KMS-11 (cell line): ENCODE results near the gene KCNS1.

Source experiments
- H2AFZ ChIP-seq: fragments of 200-600 bp; sonication (generic); 2 replicates; pipeline ENCODE4 v1.6.1; 2016; ENCODE audit warnings: antibody characterized with exemption, mixed run types, low read depth
- H3K27ac ChIP-seq: fragments of 200-600 bp; sonication (generic); 2 replicates; pipeline ENCODE4 v1.6.1; 2016; ENCODE audit warnings: mild to moderate bottlenecking, mixed run types
- H3K27me3 ChIP-seq: fragments of 200-600 bp; sonication (generic); 2 replicates; pipeline ENCODE4 v1.6.1; 2017; ENCODE audit warnings: mild to moderate bottlenecking, low read depth, mixed run types, moderate library complexity; ENCODE audit not compliant: insufficient read depth
- H3K36me3 ChIP-seq: fragments of 200-600 bp; sonication (generic); 2 replicates; pipeline ENCODE4 v1.6.1; 2017; ENCODE audit warnings: mild to moderate bottlenecking, mixed run types; ENCODE audit not compliant: insufficient read depth
- H3K4me1 ChIP-seq: fragments of 200-600 bp; sonication (generic); 2 replicates; pipeline ENCODE4 v1.6.1; 2016; ENCODE audit warnings: mild to moderate bottlenecking, low read depth, mixed run types; ENCODE audit not compliant: poor library complexity, severe bottlenecking
- H3K4me2 ChIP-seq: fragments of 200-600 bp; sonication (generic); 2 replicates; pipeline ENCODE4 v1.7.0; 2016; ENCODE audit warnings: mild to moderate bottlenecking, mixed run types
- H3K4me3 ChIP-seq: fragments of 200-600 bp; sonication (generic); IDR thresholded peaks from 2 replicates; pipeline ENCODE4 v1.6.1; 2017; ENCODE audit warnings: low read depth, low read length, mixed read lengths; ENCODE audit not compliant: insufficient read depth
- H3K79me2 ChIP-seq: fragments of 200-600 bp; sonication (generic); 2 replicates; pipeline ENCODE4 v1.6.1; 2016; ENCODE audit warnings: low read depth, mixed run types; ENCODE audit not compliant: insufficient read depth
- H3K9ac ChIP-seq: fragments of 200-600 bp; sonication (generic); 2 replicates; pipeline ENCODE4 v1.6.1; 2016; ENCODE audit warnings: mild to moderate bottlenecking, mixed run types
- H4K20me1 ChIP-seq: fragments of 200-600 bp; sonication (generic); 2 replicates; pipeline ENCODE4 v1.6.1; 2016; ENCODE audit warnings: mild to moderate bottlenecking, mixed run types; ENCODE audit not compliant: insufficient read depth
- CTCF ChIP-seq: fragments of 200-600 bp; sonication (generic); conservative IDR thresholded peaks from 2 replicates; pipeline ENCODE4 v1.6.1; 2017; ENCODE audit warnings: low read depth, mild to moderate bottlenecking, antibody characterized with exemption, low read length, moderate library complexity, mixed read lengths

The KCNS1 gene

GRCh38 chr20:45115829-45116228 lies 14.9 kb upstream of the KCNS1 start:
- Histone ChIP-seq H3K4me3 (no peak overlapping the region), H2AFZ (no peak overlapping the region), H3K4me1 (peaks cover 9% of the 10 kb centered on the region), H3K4me2 (no peak overlapping the region), H3K27me3 (no peaks in the 10 kb centered on the region), H3K79me2 (no peaks in the 10 kb centered on the region), H4K20me1 (no peaks in the 10 kb centered on the region), H3K27ac (no peak overlapping the region), H3K36me3 (no peaks in the 10 kb centered on the region), H3K9ac (no peak overlapping the region)
- TF ChIP-seq CTCF, result no peak

- H3K36me3 ChIP-seq, result no peaks in the 10 kb centered on the region
- no peaks in the 10 kb centered on the region for H3K79me2 ChIP-seq
- H4K20me1 ChIP-seq, result no peaks in the 10 kb centered on the region
- H3K4me2 ChIP-seq, result no peak overlapping the region
- H3K4me1 ChIP-seq, result peaks cover 9% of the 10 kb centered on the region
- no peaks in the 10 kb centered on the region for H3K27me3 ChIP-seq
- TF ChIP-seq CTCF, result no peak
- no peak overlapping the region for H3K27ac ChIP-seq
- H3K9ac ChIP-seq, result no peak overlapping the region
- no peak overlapping the region for H2AFZ ChIP-seq
- no peak overlapping the region for H3K4me3 ChIP-seq
Measured at GRCh38 chr20:45115386-45115774, 14.5 kb upstream of the KCNS1 start.

GRCh38 chr20:45114465-45115385 lies 13.8 kb upstream of the KCNS1 start, which contains the start of gene WFDC5:
WFDC5 (minus strand) TSS chr20:45115174; CDS start chr20:45115083, 91 bp downstream.
- no peak within 1 kb of the TSS for H3K4me3 ChIP-seq
- no peaks in the 10 kb centered on the region for H3K36me3 ChIP-seq
- no peak within 1 kb of the TSS for H2AFZ ChIP-seq
- no peaks in the 10 kb centered on the region for H4K20me1 ChIP-seq
- H3K79me2 ChIP-seq, result no peaks in the 10 kb centered on the region
- H3K27ac ChIP-seq, result no peak within 1 kb of the TSS
- H3K4me2 ChIP-seq, result no peak within 1 kb of the TSS
- H3K4me1 ChIP-seq, result peaks cover 9% of the 10 kb centered on the region
- H3K27me3 ChIP-seq, result no peaks in the 10 kb centered on the region
- H3K9ac ChIP-seq, result no peak within 1 kb of the TSS
- TF ChIP-seq CTCF, result no peak

- H2AFZ ChIP-seq, result no peak overlapping the region
- H3K4me3 ChIP-seq, result no peak overlapping the region
- H4K20me1 ChIP-seq, result no peaks in the 10 kb centered on the region
- H3K27me3 ChIP-seq, result no peaks in the 10 kb centered on the region
- peaks cover 9% of the 10 kb centered on the region for H3K4me1 ChIP-seq
- no peak overlapping the region for H3K9ac ChIP-seq
- no peak overlapping the region for H3K4me2 ChIP-seq
- no peak for TF ChIP-seq CTCF
- no peaks in the 10 kb centered on the region for H3K79me2 ChIP-seq
- no peak overlapping the region for H3K27ac ChIP-seq
- no peaks in the 10 kb centered on the region for H3K36me3 ChIP-seq
Measured at GRCh38 chr20:45113865-45114264, 12.9 kb upstream of the KCNS1 start.
